Measurements from ENCODE around the gene LAMC3.

The LAMC3 gene

GRCh38 chr9:131072871-131073237 is 63.9 kb downstream of the LAMC3 start:
- no peak for TF ChIP-seq CTCF (IDR thresholded peaks at IDR 0.05)

DNA sequence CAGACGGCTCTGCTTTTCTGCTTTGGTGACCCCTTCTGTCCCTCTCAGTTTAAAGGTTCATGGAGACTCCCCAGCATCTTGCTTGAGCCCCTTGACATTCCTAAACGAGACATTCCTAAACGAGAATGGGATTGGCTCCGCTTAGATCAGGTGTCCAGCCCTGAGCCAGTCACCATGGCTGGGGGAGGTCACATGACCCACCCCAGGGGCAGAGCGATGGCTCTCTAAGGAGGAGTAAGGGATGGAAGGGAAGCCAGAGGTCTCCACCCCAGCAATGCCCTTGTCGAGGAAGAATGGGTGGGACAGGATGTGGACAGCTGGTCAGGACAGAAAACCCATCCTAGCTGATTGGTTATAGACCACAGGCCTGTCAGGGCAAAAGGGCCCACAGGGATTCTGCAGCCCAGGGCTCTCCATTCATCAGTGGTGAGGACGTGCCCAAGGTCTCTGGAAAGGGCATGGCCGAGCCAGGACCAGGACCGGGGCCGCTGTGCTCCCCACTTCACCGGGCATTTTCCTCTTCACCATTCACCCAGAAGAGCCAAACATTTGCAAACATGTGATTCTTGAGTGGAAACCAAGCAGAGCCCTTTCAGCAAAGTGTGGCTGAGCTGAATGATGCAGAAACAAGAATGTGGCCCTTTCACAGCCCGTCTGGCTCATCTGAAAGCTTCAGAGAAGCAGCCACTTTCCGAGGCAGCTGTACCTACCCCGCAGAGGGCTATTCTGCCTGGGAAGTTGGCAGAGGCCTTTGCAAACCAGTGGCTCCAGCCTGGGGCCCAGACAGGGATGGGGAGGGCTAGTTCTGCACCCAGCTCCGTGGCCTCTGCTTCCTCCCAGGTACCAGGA is 67.6 kb downstream of the LAMC3 start:
- no peak for TF ChIP-seq CTCF (IDR thresholded peaks at IDR 0.05)

- TF ChIP-seq CTCF (IDR thresholded peaks at IDR 0.05): no peak
Measured at GRCh38 chr9:131078427-131079366, 69.7 kb downstream of the LAMC3 start.

GRCh38 chr9:131080589-131080988 is 71.6 kb downstream of the LAMC3 start:
- TF ChIP-seq CTCF (IDR thresholded peaks at IDR 0.05): no peak

DNA sequence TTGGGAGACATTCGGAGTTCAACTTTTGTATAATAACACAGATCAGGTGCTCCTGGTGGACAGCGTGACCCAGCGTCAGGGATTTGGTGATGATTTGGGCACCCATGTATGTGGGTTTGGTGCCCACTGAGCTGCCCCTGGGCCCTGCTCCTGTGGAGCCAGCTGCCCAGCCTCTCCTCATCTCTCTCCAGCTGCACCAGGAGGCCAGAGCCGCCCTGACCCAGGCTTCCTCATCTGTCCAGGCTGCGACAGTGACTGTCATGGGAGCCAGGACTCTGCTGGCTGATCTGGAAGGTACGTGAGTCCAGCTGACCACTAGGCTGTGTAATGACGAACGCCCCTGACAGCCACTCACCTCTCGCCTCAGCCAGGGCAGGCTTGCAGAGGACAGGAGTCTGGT is 72.9 kb downstream of the LAMC3 start:
- no peak for TF ChIP-seq CTCF (IDR thresholded peaks at IDR 0.05)

GRCh38 chr9:131082774-131083512 is 74.0 kb downstream of the LAMC3 start:
- no peak for TF ChIP-seq CTCF (IDR thresholded peaks at IDR 0.05)

- TF ChIP-seq CTCF (IDR thresholded peaks at IDR 0.05): no peak
Measured at GRCh38 chr9:131084661-131085369, 75.8 kb downstream of the LAMC3 start.
